Keratinocyte (primary cell): ENCODE data around the gene SCMH1. TPM values are rescaled to one million over a fixed set of nuclear protein-coding genes. Genes with fewer than 3 reads are reported as not detected.

Experiments
- DNase-seq: peaks from one replicate; pipeline ENCODE4 v3.0.0-alpha.2; 2011; ENCODE audit warnings: low read depth, missing footprints, low spot score
- FAIRE-seq: peaks from 2 replicates; lab custom pipeline; 2011; peaks lifted over from hg19 to GRCh38; lab: Jason Lieb, UNC
- H2AFZ ChIP-seq: 2 replicates; pipeline ENCODE4 v1.6.0; 2012; ENCODE audit warnings: low read length, control low read depth, inconsistent platforms; ENCODE audit not compliant: control insufficient read depth
- H3K27ac ChIP-seq: 2 replicates; pipeline ENCODE4 v1.5.1; 2011; ENCODE audit warnings: low read length; ENCODE audit not compliant: control insufficient read depth, insufficient read depth
- H3K27me3 ChIP-seq: 3 replicates; pipeline ENCODE4 v1.6.0; 2011; ENCODE audit warnings: low read length; ENCODE audit not compliant: control insufficient read depth, insufficient read depth; ENCODE audit errors: extremely low read depth
- H3K36me3 ChIP-seq, 2 experiments: 2 replicates in 1 of 2; 3 replicates in 1 of 2; pipeline ENCODE4 v1.5.1; 2011; ENCODE audit warnings: low read length in 2 of 2, mild to moderate bottlenecking in 1 of 2; ENCODE audit not compliant: control insufficient read depth in 2 of 2, insufficient read depth in 2 of 2; ENCODE audit errors: extremely low read depth in 1 of 2
- H3K4me1 ChIP-seq: 3 replicates; pipeline ENCODE4 v1.5.1; 2011; ENCODE audit warnings: low read length; ENCODE audit not compliant: control insufficient read depth, insufficient read depth; ENCODE audit errors: extremely low read depth
- H3K4me2 ChIP-seq: 3 replicates; pipeline ENCODE4 v1.6.0; 2011; ENCODE audit warnings: low read depth, low read length; ENCODE audit not compliant: control insufficient read depth, insufficient read depth; ENCODE audit errors: extremely low read depth
- H3K4me3 ChIP-seq, 3 experiments: fragments of 200-600 bp in 1 of 3; sonication (generic) in 1 of 3; 2 replicates in 2 of 3; 3 replicates in 1 of 3; pipeline ENCODE4 v1.5.1; 2011 to 2016; ENCODE audit warnings: low read length in 3 of 3, mild to moderate bottlenecking in 3 of 3, control low read depth in 2 of 3, inconsistent platforms in 1 of 3, low read depth in 1 of 3, mixed read lengths in 1 of 3, mixed run types in 1 of 3, moderate library complexity in 1 of 3; ENCODE audit not compliant: control insufficient read depth in 2 of 3, insufficient read depth in 2 of 3; ENCODE audit errors: extremely low read depth in 1 of 3
- H3K79me2 ChIP-seq: 2 replicates; pipeline ENCODE4 v1.6.0; 2012; ENCODE audit warnings: low read length; ENCODE audit not compliant: control insufficient read depth, insufficient read depth
- H3K9ac ChIP-seq: 3 replicates; pipeline ENCODE4 v1.6.0; 2011; ENCODE audit warnings: low read length; ENCODE audit not compliant: control insufficient read depth, insufficient read depth; ENCODE audit errors: extremely low read depth
- H3K9me1 ChIP-seq: 3 replicates; pipeline ENCODE4 v1.6.0; 2011; ENCODE audit warnings: low read length; ENCODE audit not compliant: control insufficient read depth, insufficient read depth; ENCODE audit errors: extremely low read depth
- H3K9me3 ChIP-seq: 2 replicates; pipeline ENCODE4 v1.5.1; 2012; ENCODE audit warnings: low read depth, low read length; ENCODE audit not compliant: control insufficient read depth
- H4K20me1 ChIP-seq: 3 replicates; pipeline ENCODE4 v1.6.0; 2011; ENCODE audit warnings: low read length; ENCODE audit not compliant: control insufficient read depth, insufficient read depth; ENCODE audit errors: extremely low read depth
- CTCF ChIP-seq, 3 experiments: IDR thresholded peaks in 1 of 3; conservative IDR thresholded peaks in 1 of 3; optimal IDR thresholded peaks in 1 of 3; 2 replicates in 2 of 3; 3 replicates in 1 of 3; pipeline versions ENCODE3 to v1.5.1; 2011; ENCODE audit warnings: low read length in 3 of 3, mild to moderate bottlenecking in 3 of 3, moderate library complexity in 2 of 3, control low read depth in 1 of 3, inconsistent platforms in 1 of 3; ENCODE audit not compliant: insufficient read depth in 2 of 3; ENCODE audit errors: extremely low read depth in 1 of 3
- EZH2 ChIP-seq: IDR thresholded peaks from one replicate; pipeline ENCODE4 v1.6.1; 2012; ENCODE audit warnings: inconsistent platforms, mild to moderate bottlenecking, low read length, moderate library complexity
- dilution Hi-C: fragments of 300-500 bp; cut with MboI; formaldehyde crosslinking; loops from one replicate; pipeline ENCODE4 v1.7.0; 2020; ENCODE audit warnings: low sequenced_read_pairs; ENCODE audit not compliant: extremely low pct_ligation_motif_present
- polyA plus RNA-seq, 5 experiments: library from polyadenylated mRNA; depleted of rRNA in 3 of 5; stranded (reverse) in 3 of 5; stranded (forward) in 1 of 5; unstranded in 1 of 5; fragments of >200 nt; gene quantifications; 1 replicate in 1 of 5; 2 replicates in 3 of 5; 3 replicates in 1 of 5; pipeline versions ENCODE4 v1.2.1 to v1.2.3, GENCODE V29; 2011 to 2012; ENCODE audit warnings: missing spikeins in 2 of 5, low read depth in 1 of 5, low replicate concordance in 1 of 5

SCMH1 gene
- polyA plus RNA-seq, 1 donor (not counting 4 experiments of a cell fraction or from before 2014, with no cell fraction given): 29.9 TPM

GRCh38 chr1:41218152-41218551 is 24.0 kb downstream of the SCMH1 start:
- Histone ChIP-seq H2AFZ (no peak overlapping the region), H3K9me1 (no peaks in the 10 kb centered on the region), H3K27me3 (no peaks in the 10 kb centered on the region), H3K4me3 (no peak overlapping the region), H3K4me1 (no peaks in the 10 kb centered on the region), H3K79me2 (no peaks in the 10 kb centered on the region), H4K20me1 (no peaks in the 10 kb centered on the region), H3K27ac (no peak overlapping the region), H3K9ac (no peak overlapping the region), H3K4me2 (no peak overlapping the region), H3K9me3 (peaks cover 1% of the 10 kb centered on the region), H3K36me3 (peaks cover 0 to 2% of the 10 kb centered on the region in 2 experiments)
- DNase-seq: no peak
- dilution Hi-C loops: no loop called here
- no peak for FAIRE-seq
- TF ChIP-seq CTCF (optimal IDR thresholded peaks at IDR 0.05 in 1 of 3, IDR thresholded peaks at IDR 0.05 in 1 of 3, conservative IDR thresholded peaks at IDR 0.05 in 1 of 3; ENCODE audit: extremely low read depth in 1 of 3, insufficient read depth in 2 of 3, low read length in 3 of 3) (no peak), EZH2 (no peak)

GRCh38 chr1:41217441-41217840 is 24.7 kb downstream of the SCMH1 start:
- H3K9me3 ChIP-seq: peaks cover 1% of the 10 kb centered on the region
- dilution Hi-C loops: no loop called here
- no peak overlapping the region for H3K4me2 ChIP-seq
- no peak overlapping the region for H3K9ac ChIP-seq
- H2AFZ ChIP-seq: no peak overlapping the region
- H3K79me2 ChIP-seq: no peaks in the 10 kb centered on the region
- no peak overlapping the region for H3K27ac ChIP-seq
- DNase-seq (no peak), FAIRE-seq (no peak)
- TF ChIP-seq EZH2 (no peak), CTCF (optimal IDR thresholded peaks at IDR 0.05 in 1 of 3, IDR thresholded peaks at IDR 0.05 in 1 of 3, conservative IDR thresholded peaks at IDR 0.05 in 1 of 3; ENCODE audit: extremely low read depth in 1 of 3, insufficient read depth in 2 of 3, low read length in 3 of 3) (no peak)
- H3K9me1 ChIP-seq: no peaks in the 10 kb centered on the region
- no peaks in the 10 kb centered on the region for H3K27me3 ChIP-seq
- peaks cover 0 to 2% of the 10 kb centered on the region in 2 experiments for H3K36me3 ChIP-seq
- no peak overlapping the region for H3K4me3 ChIP-seq
- no peaks in the 10 kb centered on the region for H3K4me1 ChIP-seq
- no peaks in the 10 kb centered on the region for H4K20me1 ChIP-seq
